DND-41 (cell line): ENCODE data around the gene SLCO4A1.

Experiments
- ATAC-seq: fragments of 200-7000 bp; cut with Tn5 transposase; 3 replicates; pipeline ENCODE4 v1.9.1; 2021; ENCODE audit warnings: low read depth; ENCODE audit not compliant: insufficient read depth
- DNase-seq: peaks from one replicate; pipeline ENCODE4 v3.0.0-alpha.2; 2020
- H2AFZ ChIP-seq: 2 replicates; pipeline ENCODE4 v1.6.0; 2012; ENCODE audit warnings: low read depth, low read length
- H3K27ac ChIP-seq: 2 replicates; pipeline ENCODE4 v1.5.1; 2012; ENCODE audit warnings: low read length, inconsistent platforms
- H3K27me3 ChIP-seq: fragments of 200-600 bp; sonication (generic); 2 replicates; pipeline ENCODE4 v1.6.0; 2012; ENCODE audit warnings: low read length, mild to moderate bottlenecking, inconsistent platforms; ENCODE audit not compliant: insufficient read depth, poor library complexity
- H3K36me3 ChIP-seq: 2 replicates; pipeline ENCODE4 v1.5.1; 2012; ENCODE audit warnings: low read length, inconsistent platforms; ENCODE audit not compliant: insufficient read depth
- H3K4me1 ChIP-seq: 2 replicates; pipeline ENCODE4 v1.5.1; 2012; ENCODE audit warnings: mild to moderate bottlenecking, low read length; ENCODE audit not compliant: insufficient read depth
- H3K4me2 ChIP-seq: 2 replicates; pipeline ENCODE4 v1.6.0; 2012; ENCODE audit warnings: mild to moderate bottlenecking, moderate library complexity, low read length, inconsistent platforms; ENCODE audit not compliant: insufficient read depth
- H3K4me3 ChIP-seq, 2 experiments: fragments of 200-600 bp in 1 of 2; shearing (Covaris generic) in 1 of 2; 2 replicates each; pipeline ENCODE4 v1.5.1; 2012 to 2016; ENCODE audit warnings: inconsistent platforms in 2 of 2, low read length in 2 of 2, mild to moderate bottlenecking in 2 of 2, low read depth in 1 of 2, moderate library complexity in 1 of 2
- H3K79me2 ChIP-seq: 2 replicates; pipeline ENCODE4 v1.6.0; 2012; ENCODE audit warnings: low read length, inconsistent platforms; ENCODE audit not compliant: insufficient read depth
- H3K9ac ChIP-seq: 2 replicates; pipeline ENCODE4 v1.6.0; 2012; ENCODE audit warnings: low read depth, mild to moderate bottlenecking, inconsistent platforms, low read length, moderate library complexity
- H3K9me3 ChIP-seq: 2 replicates; pipeline ENCODE4 v1.5.1; 2012; ENCODE audit warnings: low read length, moderate library complexity, mild to moderate bottlenecking, inconsistent platforms; ENCODE audit not compliant: insufficient read depth, severe bottlenecking
- H4K20me1 ChIP-seq: 2 replicates; pipeline ENCODE4 v1.6.0; 2012; ENCODE audit warnings: low read length; ENCODE audit not compliant: insufficient read depth
- CTCF ChIP-seq: IDR thresholded peaks from 2 replicates; pipeline ENCODE4 v1.5.1; 2012; ENCODE audit warnings: borderline replicate concordance, low read length, moderate library complexity, mild to moderate bottlenecking; ENCODE audit not compliant: poor library complexity, severe bottlenecking; ENCODE audit errors: extremely low read depth
- EZH2 ChIP-seq: IDR thresholded peaks from 3 replicates; pipeline ENCODE4 v1.6.1; 2012; ENCODE audit warnings: borderline replicate concordance, low read depth, mild to moderate bottlenecking, moderate library complexity, low read length, inconsistent platforms; ENCODE audit not compliant: severe bottlenecking

SLCO4A1 gene

GRCh38 chr20:62636446-62636845, 5.9 kb upstream of the SLCO4A1 start:
- ATAC-seq, result peak; percentile 58
- peak; percentile 29 for DNase-seq
- Histone ChIP-seq H3K4me3 (no peak overlapping the region), H3K4me2 (no peak overlapping the region), H3K4me1 (peaks cover 2% of the 10 kb centered on the region), H3K9me3 (no peaks in the 10 kb centered on the region), H3K36me3 (no peaks in the 10 kb centered on the region), H3K27ac (no peak overlapping the region), H4K20me1 (no peaks in the 10 kb centered on the region), H3K79me2 (no peaks in the 10 kb centered on the region), H3K9ac (no peak overlapping the region), H3K27me3 (peaks cover 43% of the 10 kb centered on the region), H2AFZ (no peak overlapping the region)
- TF ChIP-seq CTCF (no peak), EZH2 (no peak)

GRCh38 chr20:62637110-62637509, 5.2 kb upstream of the SLCO4A1 start:
- ATAC-seq (no peak), DNase-seq (no peak)
- no peak overlapping the region for H2AFZ ChIP-seq
- H3K79me2 ChIP-seq, result no peaks in the 10 kb centered on the region
- no peak overlapping the region for H3K4me3 ChIP-seq
- peaks cover 9% of the 10 kb centered on the region for H3K4me1 ChIP-seq
- H3K36me3 ChIP-seq, result no peaks in the 10 kb centered on the region
- peaks cover 48% of the 10 kb centered on the region for H3K27me3 ChIP-seq
- TF ChIP-seq EZH2 (no peak), CTCF (no peak)
- H3K9me3 ChIP-seq, result no peaks in the 10 kb centered on the region
- H4K20me1 ChIP-seq, result no peaks in the 10 kb centered on the region
- no peak overlapping the region for H3K4me2 ChIP-seq
- no peak overlapping the region for H3K27ac ChIP-seq
- H3K9ac ChIP-seq, result no peak overlapping the region

GRCh38 chr20:62637521-62638054, 4.7 kb upstream of the SLCO4A1 start:
- no peak overlapping the region for H3K4me3 ChIP-seq
- no peak overlapping the region for H3K27ac ChIP-seq
- H2AFZ ChIP-seq, result no peak overlapping the region
- peaks cover 46% of the 10 kb centered on the region for H3K27me3 ChIP-seq
- no peaks in the 10 kb centered on the region for H4K20me1 ChIP-seq
- no peak for TF ChIP-seq EZH2
- no peak for TF ChIP-seq CTCF
- peaks cover 11% of the 10 kb centered on the region for H3K4me1 ChIP-seq
- peaks cover 3% of the 10 kb centered on the region for H3K79me2 ChIP-seq
- no peak overlapping the region for H3K4me2 ChIP-seq
- ATAC-seq (no peak), DNase-seq (no peak)
- no peaks in the 10 kb centered on the region for H3K36me3 ChIP-seq
- H3K9ac ChIP-seq, result no peak overlapping the region
- no peaks in the 10 kb centered on the region for H3K9me3 ChIP-seq
